H1 (cell line): ENCODE results near the gene TACR3. TPM values are rescaled to one million over a fixed set of nuclear protein-coding genes. Genes with fewer than 3 reads are reported as not detected.

ENCODE experiments used
- CHD2 ChIP-seq: IDR thresholded peaks from 2 replicates; pipeline ENCODE4 v1.6.1; 2012; ENCODE audit warnings: low read length, improper control_type of control experiment
- GTF2F1 ChIP-seq: IDR thresholded peaks from 2 replicates; pipeline ENCODE4 v1.6.1; 2012; ENCODE audit warnings: low read depth, low read length, improper control_type of control experiment, borderline replicate concordance
- JUN ChIP-seq: IDR thresholded peaks from 2 replicates; pipeline ENCODE4 v1.6.1; 2011; ENCODE audit warnings: low read depth, mild to moderate bottlenecking, improper control_type of control experiment, low read length
- RFX5 ChIP-seq: IDR thresholded peaks from 2 replicates; pipeline ENCODE4 v1.6.1; 2011; ENCODE audit warnings: low read depth, low read length, improper control_type of control experiment, borderline replicate concordance
- SIN3A ChIP-seq, 2 experiments: IDR thresholded peaks in 1 of 2; conservative IDR thresholded peaks in 1 of 2; 2 replicates each; pipeline ENCODE4 v1.6.1; 2011 to 2012; ENCODE audit warnings: low read length in 2 of 2, improper control_type of control experiment in 1 of 2, low read depth in 1 of 2, mild to moderate bottlenecking in 1 of 2
- SRF ChIP-seq: IDR thresholded peaks from 2 replicates; pipeline ENCODE4 v1.6.1; 2011; ENCODE audit warnings: mild to moderate bottlenecking, low read depth, low read length, moderate library complexity
- TBP ChIP-seq: IDR thresholded peaks from 2 replicates; pipeline ENCODE4 v1.6.1; 2011; ENCODE audit warnings: low read depth, low read length, improper control_type of control experiment
- polyA plus RNA-seq, 7 experiments: library from polyadenylated mRNA; depleted of rRNA in 3 of 7; stranded (reverse) in 5 of 7; unstranded in 2 of 7; fragments of >200 nt in 5 of 7; fragments of 200-250 nt in 2 of 7; gene quantifications; 1 replicate in 5 of 7; 2 replicates in 1 of 7; 4 replicates in 1 of 7; pipeline versions ENCODE4 v1.2.1 to v1.2.3, GENCODE V29; 2011 to 2013; ENCODE audit warnings: missing spikeins in 2 of 7, mixed read lengths in 2 of 7
- total RNA-seq: library from RNA; stranded (reverse); fragmentation: NEBNext Ultra II Directional; extraction: Animal tissue kit (Norgen Biotek cat#: 25700); gene quantifications from 2 replicates; pipeline ENCODE4 v1.2.1, GENCODE V29; 2021

TACR3 gene
- total and polyA plus RNA-seq, 2 of the 8 experiments (the other 6 are each of a cell fraction or from before 2014, with no cell fraction given), result 0.30 to 2.3 TPM

- no peak for TF ChIP-seq JUN
- no peak for TF ChIP-seq RFX5
- no peak for TF ChIP-seq SRF
- no peak for TF ChIP-seq SIN3A (conservative IDR thresholded peaks at IDR 0.05 in 1 of 2, IDR thresholded peaks at IDR 0.05 in 1 of 2; ENCODE audit: low read depth in 1 of 2, low read length in 2 of 2)
- TF ChIP-seq TBP, result no peak
- no peak for TF ChIP-seq GTF2F1
- no peak for TF ChIP-seq CHD2
- TF ChIP-seq, all 59 proteins: peak for 0
Observed at GRCh38 chr4:103757631-103758030, 37.8 kb upstream of the TACR3 start (continued).
